ENCODE data around the gene LIF.
A peak's percentile ranks its signal among the peaks of the same experiment; 100 is the strongest.

The LIF gene

DNA sequence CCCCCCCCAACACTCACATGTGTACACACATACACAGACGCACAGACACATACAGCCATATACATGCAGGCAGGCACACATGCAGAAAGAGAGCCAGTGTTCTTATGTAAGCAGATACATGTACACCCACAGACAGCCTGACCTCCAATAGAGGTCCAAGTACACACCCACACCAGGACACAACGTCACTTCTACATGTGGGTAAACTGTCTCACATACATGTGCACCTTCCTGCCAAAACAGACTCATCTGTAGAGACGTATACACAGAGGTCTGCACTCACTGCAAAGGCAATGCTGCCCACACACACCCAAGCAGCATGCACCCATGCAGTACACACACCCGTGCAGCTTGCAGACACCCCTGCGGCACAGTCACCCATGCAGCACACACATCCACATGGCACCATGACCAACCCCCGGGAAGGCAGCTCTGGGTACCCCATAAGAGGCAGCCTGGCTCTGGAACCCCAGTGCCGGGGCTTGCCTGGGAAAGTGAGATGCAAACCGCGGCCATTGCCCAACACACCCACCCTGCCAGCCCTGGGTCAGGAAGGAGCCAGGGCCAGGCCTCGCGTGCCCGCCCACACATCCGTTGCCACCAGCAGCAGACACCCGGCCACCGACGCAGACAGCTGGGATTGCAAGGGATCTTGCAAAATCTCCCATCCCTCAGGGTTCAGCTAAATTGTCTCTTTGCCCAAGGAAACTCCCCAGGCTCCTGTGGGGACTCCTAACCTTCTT lies 32.7 kb upstream of the LIF start:
- H3K4me3 ChIP-seq (replicated peaks; ENCODE audit: low read depth, low read length): no peak overlapping the region
- TF ChIP-seq, protein P1, sequence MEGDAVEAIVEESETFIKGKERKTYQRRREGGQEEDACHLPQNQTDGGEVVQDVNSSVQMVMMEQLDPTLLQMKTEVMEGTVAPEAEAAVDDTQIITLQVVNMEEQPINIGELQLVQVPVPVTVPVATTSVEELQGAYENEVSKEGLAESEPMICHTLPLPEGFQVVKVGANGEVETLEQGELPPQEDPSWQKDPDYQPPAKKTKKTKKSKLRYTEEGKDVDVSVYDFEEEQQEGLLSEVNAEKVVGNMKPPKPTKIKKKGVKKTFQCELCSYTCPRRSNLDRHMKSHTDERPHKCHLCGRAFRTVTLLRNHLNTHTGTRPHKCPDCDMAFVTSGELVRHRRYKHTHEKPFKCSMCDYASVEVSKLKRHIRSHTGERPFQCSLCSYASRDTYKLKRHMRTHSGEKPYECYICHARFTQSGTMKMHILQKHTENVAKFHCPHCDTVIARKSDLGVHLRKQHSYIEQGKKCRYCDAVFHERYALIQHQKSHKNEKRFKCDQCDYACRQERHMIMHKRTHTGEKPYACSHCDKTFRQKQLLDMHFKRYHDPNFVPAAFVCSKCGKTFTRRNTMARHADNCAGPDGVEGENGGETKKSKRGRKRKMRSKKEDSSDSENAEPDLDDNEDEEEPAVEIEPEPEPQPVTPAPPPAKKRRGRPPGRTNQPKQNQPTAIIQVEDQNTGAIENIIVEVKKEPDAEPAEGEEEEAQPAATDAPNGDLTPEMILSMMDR (IDR thresholded peaks at IDR 0.05; ENCODE audit: low read depth, low read length, missing control alignments): no peak
- DNase-seq (ENCODE audit: extremely low read depth, low read depth): no peak

DNA sequence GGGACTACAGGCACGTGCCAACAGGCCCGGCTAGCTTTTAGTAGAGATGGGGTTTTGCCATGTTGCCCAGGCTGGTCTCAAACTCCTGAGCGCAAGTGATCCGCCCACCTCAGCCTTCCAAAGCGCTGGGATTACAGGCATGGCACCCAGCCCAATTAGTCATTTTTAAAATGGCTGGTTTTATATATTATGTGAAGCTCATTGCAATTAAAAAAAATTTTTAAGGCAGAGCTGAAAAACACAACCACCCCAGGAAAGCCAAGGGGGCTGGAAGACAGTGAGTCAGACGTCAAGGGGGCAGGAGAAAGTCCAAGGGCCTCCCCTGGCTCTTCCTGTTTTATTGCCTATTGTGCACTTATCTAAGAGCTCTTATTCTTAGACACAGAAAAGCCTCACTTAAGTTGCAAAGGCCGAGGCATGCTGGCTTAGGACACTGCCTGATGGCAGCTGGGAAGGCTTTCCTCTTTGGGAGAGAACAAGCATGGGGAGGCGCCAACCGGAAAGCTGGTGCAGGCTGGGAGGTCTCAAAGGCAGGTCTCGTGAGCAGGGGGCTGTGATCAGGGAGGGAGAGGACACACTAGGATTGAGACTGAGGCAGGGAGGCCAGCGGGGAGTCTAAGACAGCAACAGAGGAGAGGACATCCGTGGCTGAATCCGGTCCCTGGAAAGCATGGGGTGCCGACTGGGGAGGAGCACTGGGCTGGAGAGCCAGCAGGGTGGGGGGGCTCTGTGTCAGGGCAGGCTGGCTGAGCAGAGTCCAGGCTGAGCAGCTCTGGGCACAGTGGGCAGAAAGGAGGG lies 31.2 kb upstream of the LIF start:
- peak; percentile 43 for DNase-seq (ENCODE audit: extremely low read depth, low read depth)
- H3K4me3 ChIP-seq (replicated peaks; ENCODE audit: low read depth, low read length): no peak overlapping the region
- TF ChIP-seq, protein P1 (IDR thresholded peaks at IDR 0.05; ENCODE audit: low read depth, low read length, missing control alignments): no peak

DNA sequence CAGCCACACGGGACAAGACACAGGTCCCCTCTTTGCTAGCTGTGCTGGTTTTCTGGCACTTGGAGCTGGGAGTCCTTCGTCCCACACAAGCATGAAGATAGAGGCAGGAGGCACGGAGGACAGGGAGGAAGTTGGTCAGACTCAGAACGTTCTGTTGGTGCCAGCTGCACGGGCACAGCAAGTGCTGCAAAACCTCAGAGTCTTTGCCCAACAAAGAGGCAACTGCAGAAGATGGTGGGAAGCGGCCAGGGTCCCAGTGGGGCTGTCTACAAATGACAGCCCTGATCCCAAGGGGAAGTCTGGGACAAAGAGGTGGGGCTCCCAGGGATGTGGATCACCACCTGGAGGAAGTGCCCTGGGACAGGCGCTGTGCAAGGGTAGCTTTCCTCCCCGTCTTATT lies 29.5 kb upstream of the LIF start:
- no peak for DNase-seq (ENCODE audit: extremely low read depth, low read depth)
- TF ChIP-seq, protein P1 (IDR thresholded peaks at IDR 0.05; ENCODE audit: low read depth, low read length, missing control alignments): no peak
- H3K4me3 ChIP-seq (replicated peaks; ENCODE audit: low read depth, low read length): no peak overlapping the region

DNA sequence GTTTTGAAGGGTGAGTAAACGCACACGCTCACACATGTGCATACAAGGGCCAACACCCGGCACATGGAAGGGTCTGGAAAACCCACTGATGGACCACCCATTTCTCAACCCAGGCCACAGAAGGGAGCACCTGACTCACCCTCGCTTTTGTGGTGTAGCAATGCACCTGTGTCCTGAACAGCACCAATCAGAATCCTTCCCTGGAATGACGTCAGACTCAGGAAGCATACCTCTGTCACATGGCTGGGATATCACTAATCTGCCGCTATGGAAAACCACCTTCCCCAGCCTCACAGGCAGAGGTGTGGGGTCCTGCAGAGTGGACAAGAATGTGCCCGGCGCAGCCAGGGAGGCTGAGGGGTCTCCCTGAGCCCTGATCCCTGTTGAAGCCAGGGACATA lies 29.1 kb upstream of the LIF start:
- no peak for DNase-seq (ENCODE audit: extremely low read depth, low read depth)
- no peak overlapping the region for H3K4me3 ChIP-seq (replicated peaks; ENCODE audit: low read depth, low read length)
- TF ChIP-seq, protein P1 (IDR thresholded peaks at IDR 0.05; ENCODE audit: low read depth, low read length, missing control alignments): no peak

DNA sequence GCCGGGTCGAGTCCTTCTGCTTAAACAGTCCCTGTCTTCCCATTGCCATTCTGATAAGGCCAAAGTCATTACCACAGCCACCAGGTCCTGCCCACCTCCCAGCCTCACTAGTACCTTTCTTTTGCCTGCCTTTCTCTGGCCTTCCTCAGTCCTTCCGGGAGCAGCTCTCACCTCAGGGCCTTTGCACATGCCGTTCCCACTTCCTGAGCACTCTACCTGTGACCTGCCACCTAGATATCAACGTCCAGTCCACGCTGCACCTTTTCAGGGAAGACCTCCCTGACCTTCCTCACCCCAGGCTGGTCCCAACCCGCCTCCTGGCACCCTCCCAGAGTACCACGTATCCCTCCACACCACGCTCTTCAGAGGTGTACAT lies 27.9 kb upstream of the LIF start:
- no peak overlapping the region for H3K4me3 ChIP-seq (replicated peaks; ENCODE audit: low read depth, low read length)
- TF ChIP-seq, protein P1 (IDR thresholded peaks at IDR 0.05; ENCODE audit: low read depth, low read length, missing control alignments): no peak
- no peak for DNase-seq (ENCODE audit: extremely low read depth, low read depth)

DNA sequence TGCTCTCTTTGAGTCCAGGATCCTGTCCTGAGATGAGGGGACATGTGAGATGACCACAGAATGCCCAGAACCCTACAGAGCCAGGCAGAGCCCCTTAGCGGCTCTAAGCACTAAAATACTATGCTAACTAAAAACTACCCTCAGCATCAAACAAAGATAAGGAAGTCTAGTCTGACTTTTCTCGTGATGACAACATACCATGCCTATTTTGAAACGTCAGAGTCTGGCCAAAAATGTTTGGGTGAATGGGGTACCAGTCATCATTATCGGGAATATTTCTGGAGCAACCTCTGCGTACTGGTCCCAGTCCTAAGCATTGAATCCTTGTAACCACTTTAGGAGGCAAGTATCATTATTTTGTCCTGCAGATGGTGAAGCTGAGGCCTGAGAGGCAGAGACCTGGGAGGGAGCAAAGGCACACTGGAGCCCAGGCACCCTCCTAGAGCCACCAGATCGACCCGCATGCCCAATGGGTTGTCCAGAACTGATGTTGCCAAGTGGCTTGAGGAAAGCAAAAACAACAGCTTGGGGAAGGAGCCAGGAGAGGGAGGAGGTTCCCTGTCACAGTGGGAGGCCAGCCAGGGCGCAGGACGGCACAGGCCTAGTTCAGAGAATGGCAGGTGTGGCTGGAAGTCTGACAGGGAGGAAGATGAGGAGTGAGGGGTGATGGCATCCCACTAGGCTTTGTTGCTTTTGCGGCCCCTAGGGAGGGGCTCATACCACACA lies 27.3 kb upstream of the LIF start:
- TF ChIP-seq, protein P1 (IDR thresholded peaks at IDR 0.05; ENCODE audit: low read depth, low read length, missing control alignments): no peak
- no peak overlapping the region for H3K4me3 ChIP-seq (replicated peaks; ENCODE audit: low read depth, low read length)
- no peak for DNase-seq (ENCODE audit: extremely low read depth, low read depth)

Data from HFF-Myc (cell line).